GM21786 (cell line): Measurements from ENCODE around the gene PNLDC1.
"Not testable (repeated sequence)": the region's sequence is repeated elsewhere in the genome, so short reads cannot be mapped to it uniquely, and the experiment has no call there.

Experiments used
- ATAC-seq: cut with Tn5 transposase; IDR thresholded peaks from one replicate; pipeline ENCODE4 v1.9.1; 2021; ENCODE audit not compliant: unreplicated experiment

Gene PNLDC1

DNA sequence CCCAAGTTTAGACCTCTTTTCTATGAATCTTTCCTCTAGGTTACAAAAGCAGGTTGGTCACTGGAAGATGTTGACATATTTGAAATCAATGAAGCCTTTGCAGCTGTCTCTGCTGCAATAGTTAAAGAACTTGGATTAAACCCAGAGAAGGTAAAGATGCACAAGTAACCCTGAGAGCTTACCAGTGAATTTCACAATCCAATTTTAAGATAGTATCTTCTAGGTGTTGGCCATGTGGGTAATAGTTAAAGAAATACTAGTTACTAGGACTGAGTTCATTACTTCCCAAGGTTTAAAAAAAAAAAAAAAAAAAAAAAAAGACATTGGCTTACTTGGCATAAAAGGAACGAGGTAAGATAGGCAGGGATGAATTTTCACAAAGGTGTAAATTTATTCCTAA, 21.9 kb upstream of the PNLDC1 start:
- ATAC-seq = no peak

- no peak for ATAC-seq
These were observed 21.5 kb upstream of the PNLDC1 start for GRCh38 chr6:159778542-159779103.

DNA sequence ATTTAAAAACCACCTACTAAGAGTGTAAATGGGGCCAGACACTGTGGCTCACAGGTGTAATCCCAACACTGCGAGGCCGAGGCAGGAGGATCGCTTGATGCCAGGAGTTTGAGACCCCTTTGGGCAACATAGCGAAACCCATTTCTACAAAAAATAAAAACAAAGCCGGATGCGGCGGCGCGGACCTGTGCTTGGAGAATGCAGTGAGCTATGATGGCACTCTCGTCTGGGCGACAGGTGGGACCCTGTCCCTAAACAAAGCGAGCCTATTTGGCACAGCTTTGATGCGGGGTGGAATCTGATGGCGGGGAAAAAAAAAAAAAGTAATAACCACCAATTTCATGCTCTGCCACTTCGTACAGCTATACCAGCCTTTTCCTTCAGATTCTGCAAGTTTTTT, 11.8 kb upstream of the PNLDC1 start:
- ATAC-seq = no peak

DNA sequence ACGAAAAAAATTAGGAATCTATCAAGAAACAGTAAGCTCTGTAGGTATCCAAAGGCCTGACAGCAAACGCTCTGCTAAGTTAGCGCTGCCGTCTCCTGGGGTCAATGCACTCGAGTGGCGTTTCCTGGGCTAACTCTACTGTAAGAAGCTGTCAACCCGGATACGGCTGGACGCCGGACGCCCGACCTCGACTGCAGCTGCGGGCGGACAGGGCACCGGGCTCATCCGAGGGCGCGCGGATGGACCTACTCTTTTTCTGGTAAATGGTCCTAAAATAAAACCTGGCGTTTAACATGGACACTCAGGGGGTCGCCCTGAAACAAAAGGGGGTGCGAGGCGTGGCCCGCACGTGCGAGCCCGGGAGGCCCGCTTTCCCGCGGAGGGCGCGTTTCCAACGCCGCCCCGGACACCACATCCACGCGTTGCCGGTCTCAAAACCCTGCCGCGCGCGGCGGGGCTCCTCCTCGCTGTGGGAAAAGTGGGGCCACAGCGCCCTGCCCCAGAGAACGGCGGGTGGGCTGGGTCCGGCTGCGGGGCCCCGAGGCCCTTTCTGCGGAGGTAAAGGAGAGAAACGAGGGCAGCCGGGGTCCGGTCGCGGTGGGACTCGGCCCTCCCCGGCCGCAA, 11.2 kb upstream of the PNLDC1 start:
- ATAC-seq = no peak

- peak; percentile 68 for ATAC-seq
These were observed 10.5 kb upstream of the PNLDC1 start, which contains the start of gene TCP1 for GRCh38 chr6:159789377-159790148. Gene TCP1 (minus strand): TSS chr6:159789602. CDS start chr6:159789468, 134 bp downstream.

- ATAC-seq = peak; percentile 79
These were observed 9.7 kb upstream of the PNLDC1 start, which contains the start of gene MRPL18 for GRCh38 chr6:159790149-159790955. Gene MRPL18 (plus strand): TSS chr6:159790467. CDS start chr6:159790588, 121 bp downstream.

DNA sequence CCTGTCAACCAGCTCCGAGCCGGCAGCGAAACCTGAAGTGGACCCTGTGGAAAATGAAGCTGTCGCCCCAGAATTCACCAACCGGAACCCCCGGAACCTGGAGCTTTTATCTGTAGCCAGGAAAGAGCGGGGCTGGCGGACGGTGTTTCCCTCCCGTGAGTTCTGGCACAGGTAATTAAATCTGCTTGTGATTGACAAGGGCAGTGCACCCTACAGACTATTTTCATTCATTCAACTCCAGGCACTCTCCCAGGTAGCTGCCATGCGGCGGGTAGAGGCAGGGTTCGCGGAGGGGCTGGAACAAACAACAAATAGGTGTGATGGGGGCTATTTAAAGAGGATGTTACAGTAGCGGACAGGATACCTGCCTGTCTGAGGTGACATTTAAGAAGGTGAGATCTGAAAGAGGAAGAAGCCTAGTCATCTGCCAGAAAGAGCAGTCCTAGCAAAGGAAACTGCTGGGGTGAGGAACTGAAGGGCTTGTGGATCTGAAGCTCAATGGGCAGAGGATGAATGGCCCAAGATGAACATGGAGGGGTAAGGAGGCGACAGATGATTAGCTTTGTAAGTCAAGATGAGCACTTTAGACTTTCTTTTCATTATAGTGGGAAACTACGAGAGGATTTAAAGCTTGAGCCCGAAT, 9.0 kb upstream of the PNLDC1 start:
- ATAC-seq = no peak

DNA sequence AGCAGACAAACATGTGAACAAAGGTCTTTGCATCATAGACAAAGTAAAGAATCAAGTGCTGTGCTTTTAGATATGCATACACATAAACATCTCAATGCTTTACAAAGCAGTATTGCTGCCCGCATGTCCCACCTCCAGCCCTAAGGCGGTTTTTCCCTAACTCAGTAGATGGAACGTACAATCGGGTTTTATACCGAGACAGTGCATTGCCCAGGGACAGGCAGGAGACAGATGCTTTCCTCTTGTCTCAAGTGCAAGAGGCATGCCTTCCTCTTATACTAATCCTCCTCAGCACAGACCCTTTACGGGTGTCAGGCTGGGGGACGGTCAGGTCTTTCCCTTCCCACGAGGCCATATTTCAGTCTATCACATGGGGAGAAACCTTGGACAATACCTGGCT, 5.1 kb upstream of the PNLDC1 start:
- ATAC-seq = not testable (repeated sequence)

- no peak for ATAC-seq
These were observed 2.5 kb upstream of the PNLDC1 start for GRCh38 chr6:159797554-159797953.

DNA sequence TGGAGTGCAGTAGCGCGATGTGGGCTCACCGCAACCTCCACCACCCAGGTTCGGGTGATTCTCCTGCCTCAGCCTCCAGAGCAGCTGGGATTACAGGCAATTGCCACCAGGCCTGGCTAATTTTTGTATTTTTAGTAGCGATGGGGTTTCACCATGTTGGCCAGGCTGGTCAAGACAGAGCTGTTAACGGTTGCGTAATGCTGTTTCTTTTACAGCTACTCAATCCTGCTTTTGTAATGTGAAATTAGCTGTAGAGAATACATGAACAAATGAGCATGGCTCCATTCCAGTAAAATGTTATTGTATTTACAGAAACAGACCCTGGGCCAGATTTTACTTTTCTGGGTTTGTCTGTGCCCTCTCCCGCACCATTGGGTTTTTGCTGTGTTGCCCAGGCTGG, 1.9 kb downstream of the PNLDC1 start:
- ATAC-seq = no peak

GRCh38 chr6:159804504-159804903, 4.4 kb downstream of the PNLDC1 start:
- no peak for ATAC-seq

- ATAC-seq = no peak
These were observed 5.5 kb downstream of the PNLDC1 start for GRCh38 chr6:159805440-159806020.

- no peak for ATAC-seq
These were observed 6.0 kb downstream of the PNLDC1 start for GRCh38 chr6:159806021-159806458.

- no peak for ATAC-seq
These were observed 7.2 kb downstream of the PNLDC1 start for GRCh38 chr6:159807150-159807858.

GRCh38 chr6:159808647-159809046, 8.6 kb downstream of the PNLDC1 start:
- no peak for ATAC-seq

- peak; percentile 62 for ATAC-seq
These were observed 9.1 kb downstream of the PNLDC1 start for GRCh38 chr6:159809149-159809548.

GRCh38 chr6:159813781-159814180, 13.7 kb downstream of the PNLDC1 start:
- ATAC-seq = no peak

DNA sequence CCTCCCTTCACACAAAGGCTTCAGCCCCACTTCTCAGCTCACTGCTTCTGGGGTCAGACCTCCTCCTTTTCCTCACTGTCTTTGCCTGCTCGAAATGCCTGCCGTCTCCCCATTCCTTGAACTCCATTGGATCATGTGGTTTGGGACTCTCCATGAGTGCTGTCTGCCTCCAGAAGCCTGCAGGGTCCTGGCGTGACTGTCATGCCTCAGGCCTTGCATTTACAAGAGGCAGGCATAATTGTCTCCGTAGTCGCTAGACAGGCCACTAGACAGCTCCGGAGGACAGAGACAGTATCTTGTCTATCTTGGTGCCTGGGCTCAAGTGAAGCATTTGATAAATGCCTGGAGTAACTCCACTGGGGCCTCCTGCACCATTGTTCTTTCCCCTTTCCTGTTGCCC, 15.3 kb downstream of the PNLDC1 start:
- no peak for ATAC-seq

DNA sequence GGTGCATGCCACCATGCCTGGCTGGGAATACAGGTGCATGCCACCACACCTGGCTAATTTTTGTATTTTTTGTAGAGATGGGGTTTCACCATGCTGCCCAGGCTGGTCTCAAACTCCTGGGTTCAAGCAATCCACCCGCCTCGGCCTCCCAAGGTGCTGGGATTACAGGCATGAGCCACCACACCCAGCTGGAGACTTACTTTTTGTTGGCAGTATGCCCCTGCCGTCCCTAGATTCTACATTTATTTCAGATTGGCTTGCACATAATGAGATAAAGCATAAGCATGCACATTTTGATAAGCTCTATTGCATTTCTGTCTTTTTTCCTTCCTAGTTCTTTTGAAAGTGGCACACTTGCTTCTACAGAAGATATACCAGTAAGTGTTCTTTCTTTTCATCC, 16.7 kb downstream of the PNLDC1 start:
- not testable (repeated sequence) for ATAC-seq
